Mesenchymal stem cell (in vitro differentiated cells and primary cell): ENCODE data around the gene CNKSR3.

Source experiments
- DNase-seq: peaks from one replicate; pipeline ENCODE4 v3.0.0-alpha.2; 2013
- H2AFZ ChIP-seq: one replicate; pipeline ENCODE4 v1.6.1; 2013; ENCODE audit warnings: low read depth, mild to moderate bottlenecking, control low read depth, inconsistent platforms, low read length, moderate library complexity
- H2AK5ac ChIP-seq: 2 replicates; pipeline ENCODE4 v1.6.1; 2013; ENCODE audit warnings: low read length, moderate library complexity, mild to moderate bottlenecking, inconsistent platforms; ENCODE audit not compliant: severe bottlenecking
- H2BK120ac ChIP-seq: one replicate; pipeline ENCODE4 v1.6.1; 2013; ENCODE audit warnings: low read depth, mild to moderate bottlenecking, inconsistent platforms, low read length, moderate library complexity
- H2BK12ac ChIP-seq, 2 experiments: one replicate each; pipeline ENCODE4 v1.6.1; 2013; ENCODE audit warnings: inconsistent platforms in 2 of 2, low read length in 2 of 2, mild to moderate bottlenecking in 2 of 2, moderate library complexity in 2 of 2, control low read depth in 1 of 2
- H2BK15ac ChIP-seq: one replicate; pipeline ENCODE4 v1.6.1; 2013; ENCODE audit warnings: mild to moderate bottlenecking, low read depth, inconsistent platforms; ENCODE audit not compliant: poor library complexity, severe bottlenecking
- H2BK5ac ChIP-seq: 2 replicates; pipeline ENCODE4 v1.6.1; 2013; ENCODE audit warnings: low read depth, mild to moderate bottlenecking, low read length, control low read depth, inconsistent platforms; ENCODE audit not compliant: poor library complexity, severe bottlenecking
- H3K14ac ChIP-seq, 2 experiments: one replicate each; pipeline ENCODE4 v1.6.1; 2013; ENCODE audit warnings: inconsistent platforms in 2 of 2, low read length in 2 of 2, control low read depth in 1 of 2, mild to moderate bottlenecking in 1 of 2, moderate library complexity in 1 of 2
- H3K18ac ChIP-seq, 2 experiments: one replicate each; pipeline ENCODE4 v1.6.1; 2013; ENCODE audit warnings: inconsistent platforms in 2 of 2, low read length in 2 of 2, control low read depth in 1 of 2, low read depth in 1 of 2, mild to moderate bottlenecking in 1 of 2
- H3K23ac ChIP-seq, 2 experiments: one replicate each; pipeline ENCODE4 v1.6.1; 2013; ENCODE audit warnings: inconsistent platforms in 2 of 2, low read length in 2 of 2, mild to moderate bottlenecking in 2 of 2, moderate library complexity in 2 of 2, control low read depth in 1 of 2
- H3K27ac ChIP-seq: 2 replicates; pipeline ENCODE4 v1.5.1; 2013; ENCODE audit warnings: mild to moderate bottlenecking, moderate library complexity, low read length, control low read depth, inconsistent platforms; ENCODE audit not compliant: poor library complexity, severe bottlenecking
- H3K27me3 ChIP-seq, 2 experiments: 2 replicates each; pipeline versions ENCODE4 v1.6.1 to v1.7.0; 2013; ENCODE audit warnings: low read length in 2 of 2, mild to moderate bottlenecking in 2 of 2, moderate library complexity in 2 of 2, control low read depth in 1 of 2, inconsistent platforms in 1 of 2; ENCODE audit not compliant: control insufficient read depth in 1 of 2, insufficient read depth in 1 of 2
- H3K36me3 ChIP-seq, 2 experiments: 2 replicates each; pipeline versions ENCODE4 v1.6.1 to v1.7.0; 2013; ENCODE audit warnings: low read length in 2 of 2, control low read depth in 1 of 2, inconsistent platforms in 1 of 2, low read depth in 1 of 2, mild to moderate bottlenecking in 1 of 2; ENCODE audit not compliant: insufficient read depth in 2 of 2, control insufficient read depth in 1 of 2
- H3K4ac ChIP-seq, 2 experiments: one replicate each; pipeline ENCODE4 v1.6.1; 2013; ENCODE audit warnings: inconsistent platforms in 2 of 2, low read length in 2 of 2, mild to moderate bottlenecking in 2 of 2, moderate library complexity in 2 of 2, control low read depth in 1 of 2, low read depth in 1 of 2
- H3K4me1 ChIP-seq: 2 replicates; pipeline ENCODE4 v1.6.1; 2013; ENCODE audit warnings: low read depth, low read length, control low read depth; ENCODE audit not compliant: control insufficient read depth, insufficient read depth
- H3K4me2 ChIP-seq: 2 replicates; pipeline ENCODE4 v1.6.1; 2013; ENCODE audit warnings: low read length, mild to moderate bottlenecking, inconsistent platforms; ENCODE audit not compliant: poor library complexity, severe bottlenecking
- H3K4me3 ChIP-seq, 2 experiments: 2 replicates each; pipeline versions ENCODE4 v1.5.1 to v1.7.0; 2013; ENCODE audit warnings: low read length in 2 of 2, mild to moderate bottlenecking in 2 of 2, control low read depth in 1 of 2, low read depth in 1 of 2; ENCODE audit not compliant: insufficient read depth in 1 of 2
- H3K79me1 ChIP-seq: replicated peaks from 2 replicates; pipeline ENCODE4 v1.6.1; 2013; ENCODE audit warnings: mild to moderate bottlenecking, control low read depth, low read length, inconsistent platforms; ENCODE audit not compliant: poor library complexity, severe bottlenecking
- H3K9ac ChIP-seq: 2 replicates; pipeline ENCODE4 v1.7.0; 2013; ENCODE audit warnings: mild to moderate bottlenecking, low read length, moderate library complexity
- H3K9me3 ChIP-seq: 2 replicates; pipeline ENCODE4 v1.7.0; 2013; ENCODE audit warnings: mild to moderate bottlenecking, low read length; ENCODE audit not compliant: control insufficient read depth
- H4K8ac ChIP-seq: one replicate; pipeline ENCODE4 v1.6.1; 2013; ENCODE audit warnings: inconsistent platforms, mild to moderate bottlenecking, low read length, moderate library complexity
- H4K91ac ChIP-seq: one replicate; pipeline ENCODE4 v1.6.1; 2013; ENCODE audit warnings: mild to moderate bottlenecking, low read length, inconsistent platforms
- WGBS: methylation state at CpG from one replicate; pipeline ENCODE4 v1.1.7; 2013; ENCODE audit warnings: mixed read lengths; 5-methylcytosine and 5-hydroxymethylcytosine counted together

The CNKSR3 gene

DNA sequence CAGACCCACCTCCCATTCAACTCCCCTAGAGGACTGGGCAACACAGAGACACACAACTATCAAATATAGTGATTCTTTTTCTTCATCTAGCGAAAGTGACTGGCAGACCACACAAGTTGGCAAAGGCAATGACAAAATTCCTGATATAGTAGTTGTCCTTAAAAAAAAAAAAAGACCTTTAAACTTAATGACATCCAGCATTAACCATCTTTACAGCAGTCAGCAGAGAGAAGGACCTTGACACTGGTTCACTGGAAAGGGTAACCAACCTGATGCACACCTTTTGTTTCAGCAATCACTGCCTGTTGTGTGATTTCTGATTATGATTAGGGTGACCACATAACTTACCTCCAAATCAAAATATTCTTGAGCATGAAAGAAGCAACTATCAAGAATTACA lies 1.7 kb upstream of the CNKSR3 start:
- Histone ChIP-seq H3K9ac (peak overlapping the region; percentile 40), H2AK5ac (peak overlapping the region; percentile 33), H2AFZ (no peak overlapping the region), H4K91ac (no peak overlapping the region), H3K9me3 (no peaks in the 10 kb centered on the region), H3K14ac (no peak overlapping the region), H2BK5ac (no peak overlapping the region), H2BK120ac (no peak overlapping the region), H3K23ac (no peak overlapping the region), H3K4me2 (peak overlapping the region; percentile 6), H3K36me3 (no peaks in the 10 kb centered on the region), H3K4me1 (no peaks in the 10 kb centered on the region), H3K27me3 (no peaks in the 10 kb centered on the region), H3K27ac (peak overlapping the region; percentile 73), H3K4ac (no peak overlapping the region), H3K4me3 (peak overlapping the region in 1 of 2 experiments; percentile 38), H3K79me1 (no peaks in the 10 kb centered on the region), H4K8ac (no peak overlapping the region), H2BK15ac (no peak overlapping the region), H3K18ac (no peak overlapping the region), H2BK12ac (no peak overlapping the region)
- 100% methylated on average over 1 of the region's 1 CpG for WGBS
- DNase-seq, result no peak

- Histone ChIP-seq H3K4me1 (peaks cover 2% of the 10 kb centered on the region), H3K36me3 (no peaks in the 10 kb centered on the region), H4K8ac (peak overlapping the region; percentile 46), H3K18ac (no peak overlapping the region), H3K4ac (no peak overlapping the region), H3K23ac (no peak overlapping the region), H3K27ac (peak overlapping the region; percentile 73), H2AK5ac (peak overlapping the region; percentile 33), H2BK15ac (no peak overlapping the region), H3K27me3 (no peaks in the 10 kb centered on the region), H2BK120ac (no peak overlapping the region), H3K4me2 (peak overlapping the region; percentile 6), H3K79me1 (peaks cover 1% of the 10 kb centered on the region), H4K91ac (no peak overlapping the region), H2BK5ac (no peak overlapping the region), H3K9ac (peak overlapping the region; percentile 40), H3K9me3 (no peaks in the 10 kb centered on the region), H3K14ac (no peak overlapping the region), H2BK12ac (no peak overlapping the region), H3K4me3 (peak overlapping the region in 1 of 2 experiments; percentile 38), H2AFZ (no peak overlapping the region)
- no peak for DNase-seq
- WGBS, result 53% methylated on average over 6 of the region's 7 CpGs
Observed at GRCh38 chr6:154511791-154512190, 1.3 kb upstream of the CNKSR3 start.

DNA sequence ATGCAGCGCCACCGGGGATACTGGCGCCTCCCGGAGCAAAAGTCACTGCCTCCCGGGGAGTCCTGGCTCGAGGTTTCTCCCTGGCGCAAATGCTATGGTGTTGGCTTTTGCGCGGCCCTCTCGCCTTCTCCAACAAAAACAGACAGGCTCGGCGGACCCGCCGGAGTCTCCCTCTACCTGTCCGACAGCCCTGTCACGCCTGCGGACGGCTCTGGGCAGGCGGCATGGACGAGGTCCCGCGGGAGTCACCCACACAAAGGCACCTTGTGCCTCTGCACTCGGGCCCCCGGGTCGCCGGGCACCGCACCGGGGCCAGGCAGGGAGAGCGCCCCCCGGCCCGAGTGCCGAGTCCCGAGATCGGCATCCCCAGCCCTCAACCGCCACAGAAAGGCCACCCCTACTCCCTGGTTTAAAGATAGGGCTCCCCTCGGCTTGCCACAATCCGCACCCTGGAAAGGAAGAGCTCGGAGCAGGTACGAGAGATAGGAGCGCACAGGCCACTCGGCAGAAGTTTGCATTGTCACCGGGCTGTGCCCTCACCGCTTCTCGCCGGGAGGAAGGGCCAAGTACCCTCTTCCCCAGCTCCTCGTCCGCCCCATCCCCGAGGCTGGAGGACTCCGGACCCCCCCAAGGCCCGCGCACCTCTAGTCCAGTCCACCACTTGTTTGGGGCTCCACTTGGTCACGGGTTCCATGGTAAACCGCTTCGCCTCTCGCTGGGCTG lies 903 bp downstream of the CNKSR3 start:
- under 1% methylated on average over 55 of the region's 55 CpGs for WGBS
- Histone ChIP-seq H2AFZ (peak overlapping the region; percentile 94), H3K79me1 (peaks cover 6% of the 10 kb centered on the region), H3K4me1 (peaks cover 7% of the 10 kb centered on the region), H3K27ac (peak overlapping the region; percentile 84), H3K14ac (peak overlapping the region in 1 of 2 experiments; percentile 94), H4K8ac (peak overlapping the region; percentile 76), H2AK5ac (no peak overlapping the region), H3K36me3 (no peaks in the 10 kb centered on the region), H3K4me2 (peak overlapping the region; percentile 41), H3K4ac (peak overlapping the region; percentile 9 to 46), H3K9me3 (no peaks in the 10 kb centered on the region), H2BK15ac (peak overlapping the region; percentile 76), H2BK5ac (peak overlapping the region; percentile 76), H2BK12ac (peak overlapping the region in 1 of 2 experiments; percentile 70), H2BK120ac (peak overlapping the region; percentile 6), H3K27me3 (no peaks in the 10 kb centered on the region), H3K23ac (peak overlapping the region in 1 of 2 experiments; percentile 2), H3K4me3 (peak overlapping the region; percentile 91 to 96), H3K9ac (peak overlapping the region; percentile 84), H4K91ac (no peak overlapping the region), H3K18ac (peak overlapping the region; percentile 96 to 97)
- DNase-seq, result peak; percentile 56

DNA sequence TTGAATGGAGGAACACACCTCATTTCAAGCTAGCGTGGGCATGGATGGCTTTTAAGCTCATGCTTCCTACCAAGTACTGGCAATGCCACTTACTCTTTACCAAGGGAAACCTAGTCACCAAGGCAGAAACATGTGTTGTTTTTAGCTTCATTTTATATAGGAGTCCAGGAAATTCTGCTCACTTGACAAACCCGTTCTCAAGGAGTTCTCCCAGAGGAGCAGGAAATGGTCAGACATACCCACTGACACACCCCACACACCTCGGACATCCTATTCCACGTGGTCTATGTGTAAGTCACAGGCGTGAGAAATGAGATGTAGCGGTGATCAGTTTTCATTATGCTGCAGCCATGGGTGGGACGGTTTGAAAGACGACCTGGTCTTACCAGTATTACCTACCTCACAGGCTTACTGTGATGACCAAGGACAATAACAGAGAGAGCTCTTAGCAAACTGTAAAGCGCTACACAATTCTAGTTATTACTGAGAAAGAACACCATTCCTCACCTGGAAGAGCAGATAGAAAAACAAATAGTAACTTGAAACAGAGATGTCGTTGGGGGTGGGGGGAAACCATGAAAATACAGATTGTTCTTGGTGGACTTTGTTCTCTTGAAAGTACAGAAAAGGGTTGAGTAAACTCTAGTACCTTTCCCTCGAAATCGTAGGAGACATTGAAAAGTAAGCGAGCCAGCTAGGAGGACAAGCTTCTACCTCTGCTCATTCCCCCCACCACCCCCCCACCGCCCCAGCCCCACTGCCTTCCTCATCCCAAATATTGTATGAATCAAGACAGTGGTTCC lies 1.7 kb downstream of the CNKSR3 start:
- no peak overlapping the region for H3K18ac ChIP-seq
- no peak overlapping the region for H2AFZ ChIP-seq
- H3K27ac ChIP-seq, result no peak overlapping the region
- H3K9me3 ChIP-seq, result no peaks in the 10 kb centered on the region
- peak overlapping the region; percentile 91 to 96 for H3K4me3 ChIP-seq
- H4K91ac ChIP-seq, result no peak overlapping the region
- H3K14ac ChIP-seq, result no peak overlapping the region
- peaks cover 0 to 4% of the 10 kb centered on the region in 2 experiments for H3K36me3 ChIP-seq
- H3K27me3 ChIP-seq, result no peaks in the 10 kb centered on the region
- peak overlapping the region; percentile 71 for H3K4me2 ChIP-seq
- H3K79me1 ChIP-seq, result peaks cover 10% of the 10 kb centered on the region
- H2AK5ac ChIP-seq, result no peak overlapping the region
- H3K23ac ChIP-seq, result no peak overlapping the region
- no peak overlapping the region for H3K4ac ChIP-seq
- WGBS, result 28% methylated on average over 13 of the region's 14 CpGs
- H2BK12ac ChIP-seq, result no peak overlapping the region
- H4K8ac ChIP-seq, result no peak overlapping the region
- peaks cover 10% of the 10 kb centered on the region for H3K4me1 ChIP-seq
- H2BK5ac ChIP-seq, result no peak overlapping the region
- H3K9ac ChIP-seq, result peak overlapping the region; percentile 84
- H2BK15ac ChIP-seq, result no peak overlapping the region
- DNase-seq, result peak; percentile 34
- no peak overlapping the region for H2BK120ac ChIP-seq
